ENCODE results near the gene FNBP1L. TPM values are rescaled to one million over a fixed set of nuclear protein-coding genes. Genes with fewer than 3 reads are reported as not detected.

FNBP1L gene
- total and polyA plus RNA-seq, 9 of the 15 experiments (the other 6 are each of a cell fraction or from before 2014, with no cell fraction given), result 1.4 to 6.9 (median 5.9) TPM

DNA sequence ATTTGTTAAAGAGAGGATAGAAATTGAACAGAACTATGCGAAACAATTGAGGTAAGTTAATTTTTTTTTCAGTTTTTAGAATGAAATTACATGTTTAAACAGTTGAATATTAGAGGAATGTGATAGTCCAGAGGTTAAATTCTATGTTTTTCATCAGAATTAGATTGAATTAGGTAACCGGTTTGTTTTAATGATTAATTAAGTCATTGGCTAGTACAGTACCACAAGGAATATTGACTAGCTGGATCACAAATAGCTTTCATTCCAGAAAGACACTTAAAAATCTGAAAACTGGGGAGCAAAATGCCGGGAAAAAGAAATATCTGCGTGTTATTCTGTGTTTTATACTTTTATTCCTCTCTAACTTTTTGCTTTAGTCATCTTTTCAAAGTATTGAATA lies 51.6 kb downstream of the FNBP1L start:
- TF ChIP-seq TCF3 (CRISPR knock-in tag; IDR thresholded peaks at IDR 0.05), result no peak
- 0 out of 2 replicates have a peak, but pooled peaks have one; percentile 20 for TF ChIP-seq EP400 (IDR thresholded peaks at IDR 0.05)
- TF ChIP-seq FOXP1 (CRISPR knock-in tag; IDR thresholded peaks at IDR 0.05), result no peak
- no peak for TF ChIP-seq RHOXF2B (CRISPR knock-in tag; conservative IDR thresholded peaks at IDR 0.05)
- no peak for TF ChIP-seq CEBPZ (IDR thresholded peaks at IDR 0.05; ENCODE audit: borderline replicate concordance, low read depth, low read length)
- no peak for TF ChIP-seq MYBL2 (IDR thresholded peaks at IDR 0.05; ENCODE audit: low read depth)
- TF ChIP-seq MYBL2 (CRISPR knock-in tag; IDR thresholded peaks at IDR 0.05; ENCODE audit: borderline replicate concordance), result no peak
- no peak for TF ChIP-seq YY1 (IDR thresholded peaks at IDR 0.05; ENCODE audit: borderline replicate concordance in 1 of 3, control insufficient read depth in 1 of 3, extremely low read depth in 1 of 3, insufficient read depth in 3 of 3, insufficient read length in 1 of 3, insufficient replicate concordance in 2 of 3, low read depth in 1 of 3, low read length in 2 of 3)
- TF ChIP-seq MEF2A (IDR thresholded peaks at IDR 0.05; ENCODE audit: control insufficient read depth, low read depth, low read length), result no peak
- TF ChIP-seq MBD1 (CRISPR knock-in tag; IDR thresholded peaks at IDR 0.05), result no peak
- H3K9me1 ChIP-seq (ENCODE audit: control insufficient read depth, insufficient read depth, low read length), result no peaks in the 10 kb centered on the region
- no peaks in the 10 kb centered on the region for H3K9me3 ChIP-seq (replicated peaks; ENCODE audit: control insufficient read depth, insufficient read depth, low read depth, low read length)
- no peaks in the 10 kb centered on the region for H3K36me3 ChIP-seq (ENCODE audit: control insufficient read depth, insufficient read depth, low read length)
- peak overlapping the region; percentile 80 for H2AFZ ChIP-seq (ENCODE audit: low read depth, low read length)
- in situ Hi-C loops (cut with MboI), result no loop called here
- H3K9ac ChIP-seq (ENCODE audit: insufficient read depth in 1 of 2, low read depth in 2 of 2, low read length in 2 of 2), result peak overlapping the region in 1 of 2 experiments; percentile 53; a peak in 2 of 4 replicates
- intact Hi-C loops (cut with micrococcal nuclease), result no loop called here
- H3K79me2 ChIP-seq (ENCODE audit: control insufficient read depth, insufficient read depth, low read length), result peaks cover 21% of the 10 kb centered on the region; the same call in 2 of the 3 replicates
- DNase-seq (ENCODE audit: extremely low read depth in 1 of 4, low spot score in 3 of 4) (no peak), ATAC-seq (no peak), FAIRE-seq (no peak)
- no TSS peak for BruUV-seq (replicated peaks)
- CTCF ChIA-PET (ENCODE audit: low intra/inter-chr PET ratio), result no interaction called here
- H3K27ac ChIP-seq (ENCODE audit: extremely low read depth, low read depth, low read length), result peak overlapping the region; percentile 68; the same call in 2 of the 3 replicates
- WGBS (ENCODE audit: insufficient coverage, low coverage, missing lambda C conversion rate), result 30% methylated on average over 4 of the region's 4 CpGs
- POLR2A ChIA-PET, result interaction anchor here (0.7 to 1.2 kb wide), 3 partner anchors 10 to 67 kb away, joined by 3 to 7 read pairs (median 5); no protein-coding TSS in a partner anchor
- no peaks in the 10 kb centered on the region for H4K20me1 ChIP-seq (replicated peaks; ENCODE audit: control insufficient read depth, insufficient read depth, low read length)
- peak overlapping the region; percentile 6; the same call in 1 of the 2 replicates for H3K4me3 ChIP-seq
- peaks cover 0 to 48% of the 10 kb centered on the region in 2 experiments; a peak in 3 of 5 replicates for H3K4me1 ChIP-seq (replicated peaks in 1 of 2; ENCODE audit: control insufficient read depth in 2 of 2, insufficient read depth in 2 of 2, low read length in 2 of 2)
- H3K4me2 ChIP-seq (ENCODE audit: insufficient read depth, low read length), result peak overlapping the region; percentile 58
- no peaks in the 10 kb centered on the region for H3K27me3 ChIP-seq (ENCODE audit: control insufficient read depth in 2 of 2, insufficient read depth in 2 of 2, low read length in 2 of 2)
